AG04450 (cell line): ENCODE results near the gene NKAIN2. TPM values are rescaled to one million over a fixed set of nuclear protein-coding genes. Genes with fewer than 3 reads are reported as not detected.

Experiments used
- CTCF ChIA-PET: fragments of 300-600, 350-600 bp; formaldehyde crosslinking; extraction: SDS; loops from one replicate; lab custom pipeline; 2022; ENCODE audit warnings: antibody characterized with exemption, inconsistent platforms; lab: Charles Lee
- POLR2A ChIA-PET: fragments of 350-600 bp; formaldehyde crosslinking; extraction: SDS; loops from one replicate; lab custom pipeline; 2021; ENCODE audit warnings: antibody characterized with exemption, inconsistent platforms; lab: Yijun Ruan, JAX
- DNase-seq: peaks from one replicate; pipeline ENCODE4 v3.0.0-alpha.2; 2011; ENCODE audit warnings: low read depth, low spot score
- H3K27ac ChIP-seq: one replicate; pipeline ENCODE4 v1.5.1; 2012; ENCODE audit warnings: low read depth, low read length, control low read depth
- H3K27me3 ChIP-seq: one replicate; pipeline ENCODE4 v1.6.0; 2012; ENCODE audit warnings: low read length; ENCODE audit not compliant: control insufficient read depth, insufficient read depth
- H3K4me3 ChIP-seq: 2 replicates; pipeline ENCODE4 v1.5.1; 2011; ENCODE audit warnings: mild to moderate bottlenecking, low read depth, low read length, control low read depth
- H3K9me3 ChIP-seq: 2 replicates; pipeline ENCODE4 v1.5.1; 2012; ENCODE audit warnings: low read length; ENCODE audit not compliant: control insufficient read depth, insufficient read depth
- polyA plus RNA-seq: library from polyadenylated mRNA; depleted of rRNA; stranded (reverse); fragments of >200 nt; gene quantifications from 2 replicates; pipeline ENCODE4 v1.2.3, GENCODE V29; 2011
- TF ChIP-seq, protein P1 (sequence below): IDR thresholded peaks from 2 replicates; pipeline ENCODE4 v1.5.1; 2011; ENCODE audit warnings: low read depth, low read length, control low read depth, inconsistent platforms

Gene NKAIN2
- polyA plus RNA-seq, 1 experiment, result not detected

DNA sequence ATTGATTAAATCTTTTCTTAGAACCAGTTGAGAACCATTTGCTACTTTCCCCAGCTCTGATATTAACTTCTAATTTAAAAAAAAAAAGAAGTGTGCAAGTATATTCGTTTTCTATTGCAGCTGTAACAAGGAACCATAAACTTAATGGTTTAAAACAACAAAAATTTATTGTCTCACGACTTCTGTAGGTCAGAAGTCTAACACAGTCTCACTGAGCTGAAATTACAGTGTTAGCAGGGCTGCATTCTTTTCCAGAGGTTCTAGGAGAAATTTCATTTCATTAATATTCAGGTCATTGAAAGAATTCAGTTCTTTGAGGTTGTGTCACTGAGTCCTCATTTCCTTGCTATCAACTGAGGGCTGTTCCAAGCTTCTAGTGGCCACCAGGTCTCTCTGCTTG lies 945.1 kb downstream of the NKAIN2 start:
- ChIA-PET CTCF (no interaction called here), POLR2A (no interaction called here)
- Histone ChIP-seq H3K27ac (no peak overlapping the region), H3K9me3 (no peaks in the 10 kb centered on the region), H3K4me3 (no peak overlapping the region), H3K27me3 (no peaks in the 10 kb centered on the region)
- no peak for DNase-seq
- TF ChIP-seq, protein P1, sequence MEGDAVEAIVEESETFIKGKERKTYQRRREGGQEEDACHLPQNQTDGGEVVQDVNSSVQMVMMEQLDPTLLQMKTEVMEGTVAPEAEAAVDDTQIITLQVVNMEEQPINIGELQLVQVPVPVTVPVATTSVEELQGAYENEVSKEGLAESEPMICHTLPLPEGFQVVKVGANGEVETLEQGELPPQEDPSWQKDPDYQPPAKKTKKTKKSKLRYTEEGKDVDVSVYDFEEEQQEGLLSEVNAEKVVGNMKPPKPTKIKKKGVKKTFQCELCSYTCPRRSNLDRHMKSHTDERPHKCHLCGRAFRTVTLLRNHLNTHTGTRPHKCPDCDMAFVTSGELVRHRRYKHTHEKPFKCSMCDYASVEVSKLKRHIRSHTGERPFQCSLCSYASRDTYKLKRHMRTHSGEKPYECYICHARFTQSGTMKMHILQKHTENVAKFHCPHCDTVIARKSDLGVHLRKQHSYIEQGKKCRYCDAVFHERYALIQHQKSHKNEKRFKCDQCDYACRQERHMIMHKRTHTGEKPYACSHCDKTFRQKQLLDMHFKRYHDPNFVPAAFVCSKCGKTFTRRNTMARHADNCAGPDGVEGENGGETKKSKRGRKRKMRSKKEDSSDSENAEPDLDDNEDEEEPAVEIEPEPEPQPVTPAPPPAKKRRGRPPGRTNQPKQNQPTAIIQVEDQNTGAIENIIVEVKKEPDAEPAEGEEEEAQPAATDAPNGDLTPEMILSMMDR, result no peak

- Histone ChIP-seq H3K9me3 (no peaks in the 10 kb centered on the region), H3K27me3 (no peaks in the 10 kb centered on the region), H3K27ac (no peak overlapping the region), H3K4me3 (no peak overlapping the region)
- ChIA-PET CTCF (no interaction called here), POLR2A (no interaction called here)
- TF ChIP-seq, protein P1, result no peak
- DNase-seq, result no peak
These were observed 949.3 kb downstream of the NKAIN2 start for GRCh38 chr6:124753001-124753400.

- Histone ChIP-seq H3K27me3 (no peaks in the 10 kb centered on the region), H3K27ac (no peak overlapping the region), H3K4me3 (no peak overlapping the region), H3K9me3 (no peaks in the 10 kb centered on the region)
- no peak for DNase-seq
- CTCF ChIA-PET, result no interaction called here
- TF ChIP-seq, protein P1, result no peak
- POLR2A ChIA-PET, result no interaction called here
These were observed 950.0 kb downstream of the NKAIN2 start for GRCh38 chr6:124753562-124754105.

DNA sequence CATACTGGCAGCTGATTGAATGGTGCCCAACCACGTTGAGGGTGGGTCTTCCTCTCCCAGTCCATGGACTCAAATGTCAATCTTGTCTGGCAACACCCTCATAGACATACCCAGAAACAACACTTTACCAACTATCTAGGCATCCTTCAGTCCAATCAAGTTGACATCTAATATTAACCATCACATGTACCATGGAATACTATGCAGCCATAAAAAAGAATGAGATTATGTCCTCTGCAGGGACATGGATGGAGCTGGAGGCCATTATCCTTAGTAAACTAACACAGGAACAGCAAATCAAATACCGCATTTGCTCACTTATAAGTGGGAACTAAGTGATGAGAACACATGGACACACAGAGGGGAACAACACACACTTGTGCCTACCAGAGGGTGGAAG lies 951.7 kb downstream of the NKAIN2 start:
- H3K9me3 ChIP-seq, result no peaks in the 10 kb centered on the region
- H3K27me3 ChIP-seq, result no peaks in the 10 kb centered on the region
- H3K27ac ChIP-seq, result no peak overlapping the region
- CTCF ChIA-PET, result no interaction called here
- TF ChIP-seq, protein P1, result no peak
- no peak overlapping the region for H3K4me3 ChIP-seq
- POLR2A ChIA-PET, result no interaction called here
- DNase-seq, result no peak

DNA sequence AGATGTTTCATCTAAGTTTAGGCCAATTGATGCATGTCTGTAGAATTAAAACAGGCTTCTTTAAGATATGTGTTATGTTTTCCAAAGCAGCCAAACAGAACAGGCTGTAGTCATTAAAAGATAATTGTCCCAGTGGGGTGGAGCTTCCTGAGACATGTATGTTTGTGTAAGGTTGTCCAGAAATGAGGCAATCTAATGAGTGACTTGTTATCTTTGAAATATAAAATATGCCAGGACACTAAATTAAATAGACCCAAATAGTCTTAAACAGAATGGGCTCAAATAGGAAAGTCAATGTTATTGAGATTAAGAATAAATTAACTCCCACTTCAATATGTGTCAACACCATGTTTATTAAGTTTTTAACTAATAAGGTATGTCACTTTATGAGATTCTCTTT lies 953.9 kb downstream of the NKAIN2 start:
- Histone ChIP-seq H3K27ac (no peak overlapping the region), H3K4me3 (no peak overlapping the region), H3K27me3 (no peaks in the 10 kb centered on the region), H3K9me3 (no peaks in the 10 kb centered on the region)
- TF ChIP-seq, protein P1, result no peak
- ChIA-PET CTCF (no interaction called here), POLR2A (no interaction called here)
- no peak for DNase-seq
